Omental fat pad (tissue), 4 donors: ENCODE data around the gene HBEGF. TPM values are rescaled to one million over a fixed set of nuclear protein-coding genes. Genes with fewer than 3 reads are reported as not detected.

Source experiments
- ATAC-seq: fragments of 150-250 bp; one replicate; pipeline ENCODE4 v1.9.1; 2016; ENCODE audit warnings: mild to moderate bottlenecking, moderate library complexity; ENCODE audit not compliant: low FRiP score
- DNase-seq: peaks from one replicate; pipeline ENCODE4 v3.0.0-alpha.2; 2019; ENCODE audit warnings: low spot score
- CTCF ChIP-seq, 3 donors: fragments of 450-650 bp; IDR thresholded peaks; one replicate each; pipeline ENCODE4 v1.5.1; 2016 to 2017; ENCODE audit warnings: antibody characterized with exemption in 3 of 3, mild to moderate bottlenecking in 3 of 3, moderate library complexity in 2 of 3
- total RNA-seq, 4 donors: library from RNA; depleted of rRNA; stranded (reverse); fragments of >200 nt; gene quantifications; one replicate each; pipeline ENCODE4 v1.1.0, GENCODE V29; 2016

The HBEGF gene
- total RNA-seq, 4 donors from 2014 or later = 32.1 to 81.8 (median 61.0) TPM

GRCh38 chr5:140302786-140303639, 43.4 kb downstream of the HBEGF start, which contains the start of gene PFDN1:
TSS of gene PFDN1 (minus strand) at chr5:140303101. CDS start at chr5:140303073, 28 bp downstream.
- ATAC-seq = peak; percentile 96
- DNase-seq = peak; percentile 84
- no peak for TF ChIP-seq CTCF (IDR thresholded peaks at IDR 0.05)

- ATAC-seq (no peak), DNase-seq (no peak)
- TF ChIP-seq CTCF (IDR thresholded peaks at IDR 0.05) = no peak
Measured at GRCh38 chr5:140301136-140301535, 45.3 kb downstream of the HBEGF start.

- no peak for DNase-seq
- ATAC-seq = no peak
- TF ChIP-seq CTCF (IDR thresholded peaks at IDR 0.05) = no peak
Measured at GRCh38 chr5:140299056-140299455, 47.3 kb downstream of the HBEGF start.

- TF ChIP-seq CTCF (IDR thresholded peaks at IDR 0.05) = no peak
- ATAC-seq (peak; percentile 59), DNase-seq (no peak)
Measured at GRCh38 chr5:140298183-140298601, 48.2 kb downstream of the HBEGF start.

GRCh38 chr5:140297283-140297682, 49.1 kb downstream of the HBEGF start:
- DNase-seq (no peak), ATAC-seq (no peak)
- no peak for TF ChIP-seq CTCF (IDR thresholded peaks at IDR 0.05)

- no peak for ATAC-seq
- no peak for TF ChIP-seq CTCF (IDR thresholded peaks at IDR 0.05)
Measured at GRCh38 chr5:140296289-140296688, 50.1 kb downstream of the HBEGF start.

GRCh38 chr5:140295414-140295813, 51.0 kb downstream of the HBEGF start:
- DNase-seq (peak; percentile 46), ATAC-seq (peak; percentile 77)
- TF ChIP-seq CTCF (IDR thresholded peaks at IDR 0.05) = no peak

More at GRCh38 chr5:140296289-140296688, 50.1 kb downstream of the HBEGF start:
- no peak for DNase-seq
